Heart left ventricle (tissue), 16 donors: Measurements from ENCODE around the gene CCNB2. TPM values are rescaled to one million over a fixed set of nuclear protein-coding genes. Genes with fewer than 3 reads are reported as not detected.
A peak's percentile ranks its signal among the peaks of the same experiment; 100 is the strongest.

ENCODE experiments used
- ATAC-seq, 4 donors: fragments of 200-7000 bp; cut with Tn5 transposase; one replicate each; pipeline ENCODE4 v1.9.1; 2020 to 2022; ENCODE audit warnings: moderate library complexity in 4 of 4, mild to moderate bottlenecking in 3 of 4, moderate number of reproducible peaks in 1 of 4
- DNase-seq, 5 donors: peaks; one replicate each; pipeline ENCODE4 v3.0.0-alpha.2; 2020
- H3K27ac ChIP-seq, 12 donors: fragments of 200-600 bp; sonication (generic) in 4 of 12; one replicate each; pipeline versions ENCODE4 v1.5.0 to v1.8.0; 2016 to 2022; ENCODE audit warnings: mild to moderate bottlenecking in 2 of 12
- H3K27me3 ChIP-seq, 9 donors: fragments of 200-600 bp; sonication (generic) in 2 of 9; one replicate each; pipeline versions ENCODE4 v1.5.1 to v1.8.0; 2016 to 2022; ENCODE audit warnings: mild to moderate bottlenecking in 3 of 9
- H3K36me3 ChIP-seq, 9 donors: fragments of 200-600 bp; sonication (generic) in 2 of 9; one replicate each; pipeline versions ENCODE4 v1.5.0 to v1.8.0; 2018 to 2022; ENCODE audit warnings: mild to moderate bottlenecking in 2 of 9
- H3K4me1 ChIP-seq, 12 donors: fragments of 200-600 bp; sonication (generic) in 4 of 12; one replicate each; pipeline versions ENCODE4 v1.5.0 to v1.8.0; 2016 to 2022; ENCODE audit warnings: mild to moderate bottlenecking in 3 of 12
- H3K4me3 ChIP-seq, 12 donors: fragments of 200-600 bp; sonication (generic) in 4 of 12; one replicate each; pipeline versions ENCODE4 v1.5.0 to v1.8.0; 2017 to 2022; ENCODE audit warnings: mild to moderate bottlenecking in 9 of 12, moderate library complexity in 4 of 12
- H3K9me3 ChIP-seq, 12 donors: fragments of 200-600 bp; sonication (generic) in 4 of 12; one replicate each; pipeline versions ENCODE4 v1.5.0 to v1.8.0; 2016 to 2022; ENCODE audit warnings: mild to moderate bottlenecking in 1 of 12
- CTCF ChIP-seq, 12 donors: fragments of 200-600 bp; sonication (generic) in 4 of 12; IDR thresholded peaks; one replicate each; pipeline versions ENCODE4 v1.5.0 to v1.8.0; 2018 to 2022; ENCODE audit warnings: antibody characterized with exemption in 12 of 12, mild to moderate bottlenecking in 5 of 12
- POLR2A ChIP-seq, 2 donors: fragments of 450-650 bp; IDR thresholded peaks; one replicate each; pipeline ENCODE4 v1.6.1; 2017; ENCODE audit warnings: antibody characterized with exemption in 2 of 2, mild to moderate bottlenecking in 2 of 2, moderate library complexity in 2 of 2
- WGBS, 4 donors: extraction: QIAGEN DNeasy Blood & Tissue Kit in 2 of 4; methylation state at CpG; one replicate each; pipeline versions ENCODE4 v1.1.5 to v1.1.7; 2013 to 2018; 5-methylcytosine and 5-hydroxymethylcytosine counted together
- intact Hi-C, 10 donors: fragments of 100-400 bp; cut with DNase I; formaldehyde crosslinking; loops; one replicate each; pipeline versions ENCODE4 v1.11.1 to v1.14.2; 2022
- polyA plus RNA-seq, 2 donors: library from polyadenylated mRNA; stranded (reverse); fragments of 200-250 nt; gene quantifications; one replicate each; pipeline ENCODE4 v1.2.3, GENCODE V29; 2013
- total RNA-seq, 9 donors: library from RNA; depleted of rRNA in 2 of 9; stranded (reverse); fragments of >200 nt in 2 of 9; fragmentation: NEBNext Ultra II Directional in 3 of 9; extraction: Animal tissue kit (Norgen Biotek cat#: 25700) in 3 of 9; gene quantifications; one replicate each; pipeline versions ENCODE4 v1.1.0 to v1.2.4, GENCODE V29; 2016 to 2023
- donor health status: ischemic (EF 13 %, LVEDD 7.1; RV severe dilation, severe dysfunction).
- donor health status: healthy with polysubstance abuse.
- donor health status: DM: no; HTN: yes; CAD: no.
- donor health status: DM: no; HTN: no; CAD: no.
- donor health status: ischemic (EF 25% LVEDD 6.9; RV normal size, moderate dysfunction).
- donor health status: ischemic (EF 25% LVEDD 5.7; RV mildly dilated, moderate dysfunction).
- donor health status: healthy.
- donor health status: DM: yes; HTN: yes; CAD: no.
- donor health status: ischemic (EF 35%, LVEDD 5.7; RV mildly dilated, moderate dysfunction).
- donor health status: nonischemic (EF 11% LVEDD 7.7; RV severe dilation, severe dysfunction).
- donor health status: DM: yes; HTN: yes; CAD: no.
- donor health status: PGD.
- donor health status: ischemic (EF 29% LVEDD 5.4; RV normal size, mild dysfunction).
- donor health status: nonischemic (EF 23%, LVEDD 6.1; RV moderate dilation, normal function).

CCNB2 gene
- total and polyA plus RNA-seq, 11 donors = 0.18 to 6.3 (median 0.55) TPM; not detected in 3

DNA sequence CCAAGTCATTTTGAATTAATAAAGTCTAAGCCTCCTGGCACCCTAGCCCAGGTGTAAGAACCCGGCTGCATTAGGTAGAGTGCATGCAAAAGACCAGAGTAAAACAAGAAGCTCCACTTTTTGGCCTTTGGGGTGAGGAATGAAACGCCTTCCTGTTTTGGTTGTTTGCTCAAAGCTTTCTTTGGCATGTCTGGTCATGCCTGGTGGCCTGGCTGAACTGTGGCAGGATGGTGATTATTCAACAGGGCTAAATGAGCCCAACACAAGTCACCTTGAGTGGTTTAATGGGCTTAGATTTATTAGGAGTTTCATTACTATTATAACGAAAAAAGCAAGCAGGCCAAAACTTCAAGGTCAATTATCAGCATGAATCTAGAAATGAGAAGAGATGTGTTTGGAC lies 60.8 kb downstream of the CCNB2 start:
- Histone ChIP-seq H3K4me3 (no peak overlapping the region), H3K9me3 (no peaks in the 10 kb centered on the region), H3K4me1 (peaks cover 0 to 27% (median 0%) of the 10 kb centered on the region in 12 donors), H3K27ac (no peak overlapping the region), H3K36me3 (peaks cover 0 to 59% (median 31%) of the 10 kb centered on the region in 9 donors), H3K27me3 (no peaks in the 10 kb centered on the region)
- no peak for ATAC-seq
- 84 to 94% (median 92%) methylated on average over 3 of the region's 3 CpGs for WGBS, 4 donors
- TF ChIP-seq CTCF (IDR thresholded peaks at IDR 0.05) = no peak
- TF ChIP-seq POLR2A (IDR thresholded peaks at IDR 0.05) = no peak
- no peak for DNase-seq
- intact Hi-C loops = loop anchor here in 1 of 10 donors (10.0 kb wide), 1 partner anchor 329 kb away; no protein-coding TSS in a partner anchor

GRCh38 chr15:59166166-59166565 lies 61.2 kb downstream of the CCNB2 start:
- Histone ChIP-seq H3K9me3 (no peaks in the 10 kb centered on the region), H3K36me3 (peaks cover 0 to 57% (median 27%) of the 10 kb centered on the region in 9 donors), H3K4me1 (peaks cover 0 to 30% (median 0%) of the 10 kb centered on the region in 12 donors), H3K27ac (no peak overlapping the region), H3K27me3 (no peaks in the 10 kb centered on the region), H3K4me3 (no peak overlapping the region)
- no peak for DNase-seq
- ATAC-seq = no peak
- WGBS, 4 donors = 69 to 73% (median 71%) methylated on average over 4 of the region's 4 CpGs
- TF ChIP-seq POLR2A (IDR thresholded peaks at IDR 0.05) = no peak
- no peak for TF ChIP-seq CTCF (IDR thresholded peaks at IDR 0.05)
- intact Hi-C loops = loop anchor here in 1 of 10 donors (10.0 kb wide), 1 partner anchor 329 kb away; no protein-coding TSS in a partner anchor

DNA sequence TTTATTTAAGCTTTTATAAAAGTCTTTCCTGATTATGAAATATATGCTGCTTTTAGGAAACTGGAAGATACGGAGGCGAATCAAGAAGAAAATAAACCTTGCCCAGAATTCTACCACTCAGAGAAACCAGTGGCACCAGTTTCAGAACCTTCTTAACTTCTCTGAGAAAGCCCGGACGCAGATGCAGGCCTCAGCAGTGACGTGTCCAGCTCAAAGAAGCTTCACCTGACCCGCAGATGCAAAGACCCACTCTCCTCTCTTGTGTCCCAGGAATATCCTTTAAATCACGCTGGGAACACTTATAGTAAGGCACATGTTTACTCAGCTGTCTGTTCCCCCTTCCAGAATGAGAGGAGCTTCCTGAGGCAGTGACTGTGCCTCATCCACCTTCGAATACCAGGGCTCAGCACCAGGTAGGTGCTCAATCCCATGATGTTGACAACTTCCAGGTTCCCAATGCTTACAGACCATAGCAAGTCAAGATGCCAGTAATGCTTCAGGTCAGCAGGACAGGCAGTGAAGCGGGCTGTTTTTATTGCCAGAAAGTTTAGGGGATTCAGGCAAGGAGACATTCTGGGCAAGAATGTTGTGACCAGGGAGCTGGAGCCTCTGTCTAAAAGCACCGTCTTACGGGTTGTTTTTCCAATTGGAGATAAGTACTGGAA lies 61.8 kb downstream of the CCNB2 start:
- ATAC-seq (no peak), DNase-seq (no peak)
- peaks cover 0 to 57% (median 27%) of the 10 kb centered on the region in 9 donors for H3K36me3 ChIP-seq
- H3K9me3 ChIP-seq = no peaks in the 10 kb centered on the region
- intact Hi-C loops = loop anchor here in 1 of 10 donors (10.0 kb wide), 1 partner anchor 328 kb away; no protein-coding TSS in a partner anchor
- H3K4me3 ChIP-seq = no peak overlapping the region
- no peaks in the 10 kb centered on the region for H3K27me3 ChIP-seq
- WGBS, 4 donors = 85 to 88% (median 87%) methylated on average over 11 of the region's 11 CpGs
- TF ChIP-seq CTCF (IDR thresholded peaks at IDR 0.05) = no peak
- TF ChIP-seq POLR2A (IDR thresholded peaks at IDR 0.05) = no peak
- H3K4me1 ChIP-seq = peaks cover 0 to 30% (median 0%) of the 10 kb centered on the region in 12 donors
- no peak overlapping the region for H3K27ac ChIP-seq

DNA sequence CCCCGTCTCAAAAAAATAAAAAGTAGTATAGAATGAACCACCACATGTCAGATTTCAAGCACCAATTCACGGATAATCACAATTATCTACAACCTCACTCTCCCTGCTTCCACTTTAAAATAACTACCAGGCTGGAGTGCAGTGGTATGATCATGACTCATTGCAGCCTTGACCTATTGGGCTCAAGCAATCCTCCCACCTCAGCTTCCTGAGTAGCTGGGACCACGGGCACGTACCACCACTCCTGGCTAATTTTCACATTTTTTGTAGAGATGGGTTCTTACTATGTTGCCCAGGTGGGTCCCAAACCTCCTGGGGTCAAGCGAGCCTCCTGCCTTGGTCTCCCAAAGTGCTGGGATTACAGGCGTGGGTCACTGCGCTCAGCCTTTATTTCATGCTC lies 63.6 kb downstream of the CCNB2 start:
- peaks cover 0 to 30% (median 0%) of the 10 kb centered on the region in 12 donors for H3K4me1 ChIP-seq
- no peak for TF ChIP-seq CTCF (IDR thresholded peaks at IDR 0.05)
- no peak overlapping the region for H3K4me3 ChIP-seq
- WGBS, 4 donors = 85 to 95% (median 87%) methylated on average over 7 of the region's 7 CpGs
- H3K36me3 ChIP-seq = peaks cover 0 to 60% (median 20%) of the 10 kb centered on the region in 9 donors
- peak overlapping the region in 1 of 12 donors; percentile 80 for H3K27ac ChIP-seq
- no peak for ATAC-seq
- H3K27me3 ChIP-seq = no peaks in the 10 kb centered on the region
- no peak for DNase-seq
- intact Hi-C loops = loop anchor here in 1 of 10 donors (10.0 kb wide), 1 partner anchor 326 kb away; no protein-coding TSS in a partner anchor
- no peaks in the 10 kb centered on the region for H3K9me3 ChIP-seq
